A549 (cell line): ENCODE measurements around the gene SSH2.

Experiments
- CTCF ChIP-seq: fragments of >200 bp; sonication (Bioruptor Twin); formaldehyde crosslinking; IDR thresholded peaks from 3 replicates; pipeline ENCODE4 v1.5.1; 2016
- MAFK ChIP-seq: fragments of 450-650 bp; IDR thresholded peaks from 2 replicates; pipeline ENCODE4 v1.6.1; 2014; ENCODE audit not compliant: partially characterized antibody
- MAZ ChIP-seq: fragments of 150-350 bp; IDR thresholded peaks from 2 replicates; pipeline ENCODE4 v1.6.1; 2014; ENCODE audit warnings: antibody characterized with exemption, low read depth, low read length, borderline replicate concordance
- NR3C1 ChIP-seq: fragments of >200 bp; sonication (Bioruptor Twin); formaldehyde crosslinking; IDR thresholded peaks from 3 replicates; pipeline ENCODE4 v1.6.1; 2017
- POLR2A ChIP-seq: IDR thresholded peaks from 2 replicates; pipeline ENCODE4 v1.6.1; 2012; ENCODE audit warnings: mild to moderate bottlenecking, low read length
- REST ChIP-seq: fragments of 200-600 bp; sonication (generic); IDR thresholded peaks from 2 replicates; pipeline ENCODE4 v1.6.1; 2016; ENCODE audit warnings: antibody characterized with exemption, mild to moderate bottlenecking, moderate library complexity
- RFX5 ChIP-seq: fragments of 450-650 bp; IDR thresholded peaks from 2 replicates; pipeline ENCODE4 v1.7.1; 2014; ENCODE audit warnings: antibody characterized with exemption, mild to moderate bottlenecking, moderate library complexity
- RNF2 ChIP-seq: fragments of 200-600 bp; sonication (generic); IDR thresholded peaks from 2 replicates; pipeline ENCODE4 v1.6.1; 2016; ENCODE audit warnings: low read depth, mild to moderate bottlenecking, antibody characterized with exemption, moderate library complexity, borderline replicate concordance
- SREBF2 ChIP-seq: fragments of 450-650 bp; IDR thresholded peaks from 2 replicates; pipeline ENCODE4 v1.6.1; 2014; ENCODE audit warnings: mild to moderate bottlenecking, moderate library complexity
- TF ChIP-seq, protein P1 (sequence below): fragments of 250-450 bp; sonication (Bioruptor Pico); IDR thresholded peaks from 2 replicates; pipeline ENCODE4 v1.5.0; 2020; ENCODE audit warnings: low read depth, mild to moderate bottlenecking, moderate library complexity
- TF ChIP-seq, protein P2 (sequence below): fragments of 250-450 bp; sonication (Bioruptor Pico); IDR thresholded peaks from 2 replicates; pipeline ENCODE4 v1.5.0; 2021; ENCODE audit warnings: mild to moderate bottlenecking, moderate library complexity, borderline replicate concordance
- TF ChIP-seq, protein P3 (sequence below): IDR thresholded peaks from 2 replicates; pipeline ENCODE4 v1.6.1; 2012; ENCODE audit warnings: low read depth, borderline replicate concordance

DNA sequence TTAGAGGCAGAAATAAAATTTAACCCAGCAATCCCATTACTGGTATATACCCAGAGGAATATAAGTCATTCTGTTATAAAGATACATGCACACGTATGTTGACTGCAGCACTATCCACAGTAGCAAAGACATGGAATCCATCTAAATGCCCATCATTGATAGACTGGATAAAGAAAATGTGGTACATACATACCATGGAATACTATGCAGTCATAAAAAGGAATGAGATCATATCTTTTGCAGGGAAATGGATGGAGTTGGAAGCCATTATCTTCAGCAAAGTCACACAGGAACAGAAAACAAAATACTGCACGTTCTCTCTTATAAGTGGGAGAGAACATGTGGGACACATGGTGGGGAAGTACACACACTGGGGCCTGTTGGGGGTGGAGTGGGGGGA, 23.1 kb downstream of the SSH2 start:
- TF ChIP-seq CTCF (no peak), POLR2A (no peak), SREBF2 (no peak), RNF2 (no peak), MAFK (no peak), NR3C1 (no peak), REST (no peak), MAZ (no peak), RFX5 (no peak)
- TF ChIP-seq, protein P1, sequence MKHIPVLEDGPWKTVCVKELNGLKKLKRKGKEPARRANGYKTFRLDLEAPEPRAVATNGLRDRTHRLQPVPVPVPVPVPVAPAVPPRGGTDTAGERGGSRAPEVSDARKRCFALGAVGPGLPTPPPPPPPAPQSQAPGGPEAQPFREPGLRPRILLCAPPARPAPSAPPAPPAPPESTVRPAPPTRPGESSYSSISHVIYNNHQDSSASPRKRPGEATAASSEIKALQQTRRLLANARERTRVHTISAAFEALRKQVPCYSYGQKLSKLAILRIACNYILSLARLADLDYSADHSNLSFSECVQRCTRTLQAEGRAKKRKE, result no peak
- TF ChIP-seq, protein P2, sequence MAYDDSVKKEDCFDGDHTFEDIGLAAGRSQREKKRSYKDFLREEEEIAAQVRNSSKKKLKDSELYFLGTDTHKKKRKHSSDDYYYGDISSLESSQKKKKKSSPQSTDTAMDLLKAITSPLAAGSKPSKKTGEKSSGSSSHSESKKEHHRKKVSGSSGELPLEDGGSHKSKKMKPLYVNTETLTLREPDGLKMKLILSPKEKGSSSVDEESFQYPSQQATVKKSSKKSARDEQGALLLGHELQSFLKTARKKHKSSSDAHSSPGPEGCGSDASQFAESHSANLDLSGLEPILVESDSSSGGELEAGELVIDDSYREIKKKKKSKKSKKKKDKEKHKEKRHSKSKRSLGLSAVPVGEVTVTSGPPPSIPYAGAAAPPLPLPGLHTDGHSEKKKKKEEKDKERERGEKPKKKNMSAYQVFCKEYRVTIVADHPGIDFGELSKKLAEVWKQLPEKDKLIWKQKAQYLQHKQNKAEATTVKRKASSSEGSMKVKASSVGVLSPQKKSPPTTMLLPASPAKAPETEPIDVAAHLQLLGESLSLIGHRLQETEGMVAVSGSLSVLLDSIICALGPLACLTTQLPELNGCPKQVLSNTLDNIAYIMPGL (CRISPR knock-in tag), result no peak
- TF ChIP-seq, protein P3, sequence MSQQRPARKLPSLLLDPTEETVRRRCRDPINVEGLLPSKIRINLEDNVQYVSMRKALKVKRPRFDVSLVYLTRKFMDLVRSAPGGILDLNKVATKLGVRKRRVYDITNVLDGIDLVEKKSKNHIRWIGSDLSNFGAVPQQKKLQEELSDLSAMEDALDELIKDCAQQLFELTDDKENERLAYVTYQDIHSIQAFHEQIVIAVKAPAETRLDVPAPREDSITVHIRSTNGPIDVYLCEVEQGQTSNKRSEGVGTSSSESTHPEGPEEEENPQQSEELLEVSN, result no peak
